ENCODE measurements around the gene USP3. TPM values are rescaled to one million over a fixed set of nuclear protein-coding genes. Genes with fewer than 3 reads are reported as not detected.

The USP3 gene
- total RNA-seq, 1 donor from 2014 or later = 83.2 TPM

DNA sequence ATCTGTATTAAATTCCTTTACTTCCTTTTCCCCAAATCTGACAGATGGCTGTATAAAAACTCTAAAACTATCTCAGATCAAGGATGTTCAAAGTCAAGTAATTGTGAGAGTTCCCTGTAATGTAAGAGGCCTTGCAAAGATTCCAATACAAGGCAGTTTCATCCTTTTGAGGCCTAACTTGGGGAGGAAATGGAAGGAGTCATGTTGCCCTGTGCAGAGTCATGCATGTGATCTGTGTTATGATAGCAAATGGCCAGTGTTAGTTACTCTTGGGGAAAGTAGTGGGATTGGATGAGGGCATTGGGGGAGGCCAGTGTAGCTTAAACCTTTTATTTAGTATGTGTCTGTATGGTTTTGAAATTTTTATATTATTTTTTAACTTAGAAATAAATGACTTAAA, 69.1 kb downstream of the USP3 start:
- DNase-seq (ENCODE audit: low read depth) = no peak
- TF ChIP-seq, protein P1, sequence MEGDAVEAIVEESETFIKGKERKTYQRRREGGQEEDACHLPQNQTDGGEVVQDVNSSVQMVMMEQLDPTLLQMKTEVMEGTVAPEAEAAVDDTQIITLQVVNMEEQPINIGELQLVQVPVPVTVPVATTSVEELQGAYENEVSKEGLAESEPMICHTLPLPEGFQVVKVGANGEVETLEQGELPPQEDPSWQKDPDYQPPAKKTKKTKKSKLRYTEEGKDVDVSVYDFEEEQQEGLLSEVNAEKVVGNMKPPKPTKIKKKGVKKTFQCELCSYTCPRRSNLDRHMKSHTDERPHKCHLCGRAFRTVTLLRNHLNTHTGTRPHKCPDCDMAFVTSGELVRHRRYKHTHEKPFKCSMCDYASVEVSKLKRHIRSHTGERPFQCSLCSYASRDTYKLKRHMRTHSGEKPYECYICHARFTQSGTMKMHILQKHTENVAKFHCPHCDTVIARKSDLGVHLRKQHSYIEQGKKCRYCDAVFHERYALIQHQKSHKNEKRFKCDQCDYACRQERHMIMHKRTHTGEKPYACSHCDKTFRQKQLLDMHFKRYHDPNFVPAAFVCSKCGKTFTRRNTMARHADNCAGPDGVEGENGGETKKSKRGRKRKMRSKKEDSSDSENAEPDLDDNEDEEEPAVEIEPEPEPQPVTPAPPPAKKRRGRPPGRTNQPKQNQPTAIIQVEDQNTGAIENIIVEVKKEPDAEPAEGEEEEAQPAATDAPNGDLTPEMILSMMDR (IDR thresholded peaks at IDR 0.05; ENCODE audit: insufficient read depth, low read length, severe bottlenecking) = no peak
- Histone ChIP-seq H3K4me3 (ENCODE audit: low read depth, low read length) (no peak overlapping the region), H3K36me3 (ENCODE audit: control insufficient read depth, insufficient read depth, low read length) (peaks cover 16% of the 10 kb centered on the region), H3K27me3 (ENCODE audit: control insufficient read depth, insufficient read depth, low read length) (no peaks in the 10 kb centered on the region)
- no peak for FAIRE-seq

DNA sequence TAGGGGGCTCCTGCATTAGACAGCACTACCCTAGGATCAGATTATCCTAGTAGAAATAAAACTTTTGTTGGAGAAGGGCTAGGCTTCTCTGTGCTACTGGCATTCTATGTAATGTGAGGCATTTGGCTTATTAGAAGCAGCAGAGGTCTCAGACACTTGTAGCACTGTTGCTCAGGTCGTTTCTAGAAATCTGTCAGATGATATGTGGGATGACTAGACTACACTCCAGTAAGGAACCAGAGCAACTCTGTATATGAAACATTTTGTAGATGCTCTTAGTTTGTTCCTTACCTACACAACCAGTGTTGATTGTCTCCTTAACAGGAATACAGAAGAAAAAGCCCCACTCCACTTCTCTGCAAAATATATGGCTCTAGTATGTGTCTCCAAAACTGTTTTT, 70.9 kb downstream of the USP3 start:
- Histone ChIP-seq H3K27me3 (ENCODE audit: control insufficient read depth, insufficient read depth, low read length) (no peaks in the 10 kb centered on the region), H3K4me3 (ENCODE audit: low read depth, low read length) (no peak overlapping the region), H3K36me3 (ENCODE audit: control insufficient read depth, insufficient read depth, low read length) (peaks cover 12% of the 10 kb centered on the region)
- DNase-seq (ENCODE audit: low read depth) (no peak), FAIRE-seq (no peak)
- TF ChIP-seq, protein P1 (IDR thresholded peaks at IDR 0.05; ENCODE audit: insufficient read depth, low read length, severe bottlenecking) = no peak

DNA sequence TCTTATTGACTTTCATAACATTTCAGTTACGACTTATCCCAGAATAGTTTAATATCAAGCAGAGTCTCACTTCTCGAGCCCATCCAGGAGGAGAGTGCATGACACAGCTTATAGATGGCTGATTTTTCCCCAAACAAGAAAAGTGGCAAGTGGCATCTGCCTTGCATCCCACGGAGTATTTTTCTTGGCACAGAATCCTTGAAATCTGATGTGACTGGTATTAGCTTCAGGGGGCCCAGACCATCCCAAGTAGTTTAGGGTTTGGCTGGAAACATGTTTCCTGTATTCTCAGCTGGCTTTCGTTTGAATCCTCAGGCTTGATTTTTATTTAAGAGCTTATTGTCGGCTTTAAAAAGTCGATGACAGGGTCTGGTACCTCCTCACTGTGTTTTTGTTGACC, 72.0 kb downstream of the USP3 start:
- peaks cover 8% of the 10 kb centered on the region for H3K36me3 ChIP-seq (ENCODE audit: control insufficient read depth, insufficient read depth, low read length)
- H3K27me3 ChIP-seq (ENCODE audit: control insufficient read depth, insufficient read depth, low read length) = no peaks in the 10 kb centered on the region
- no peak overlapping the region for H3K4me3 ChIP-seq (ENCODE audit: low read depth, low read length)
- TF ChIP-seq, protein P1 (IDR thresholded peaks at IDR 0.05; ENCODE audit: insufficient read depth, low read length, severe bottlenecking) = no peak
- DNase-seq (ENCODE audit: low read depth) = no peak
- FAIRE-seq = no peak

DNA sequence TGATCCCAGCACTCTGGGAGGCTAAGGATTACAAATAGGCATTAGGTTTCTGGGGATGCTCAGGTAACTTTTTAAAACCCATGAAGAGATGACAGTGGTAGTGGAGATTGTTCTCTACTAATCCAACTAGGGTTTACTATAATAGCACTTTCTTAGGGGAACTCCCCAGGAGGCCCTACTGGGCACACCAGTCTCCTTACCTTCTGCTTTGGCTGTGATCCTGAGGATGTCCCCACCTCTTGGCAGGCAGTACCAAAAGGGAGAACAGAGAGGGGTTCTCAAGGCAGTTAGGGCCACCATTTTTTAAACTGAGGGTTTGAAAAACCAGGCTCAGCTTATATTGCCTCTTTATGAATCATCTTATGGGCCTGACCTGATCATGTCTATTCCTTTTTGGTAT, 77.8 kb downstream of the USP3 start:
- Histone ChIP-seq H3K36me3 (ENCODE audit: control insufficient read depth, insufficient read depth, low read length) (peaks cover 6% of the 10 kb centered on the region), H3K4me3 (ENCODE audit: low read depth, low read length) (no peak overlapping the region), H3K27me3 (ENCODE audit: control insufficient read depth, insufficient read depth, low read length) (no peaks in the 10 kb centered on the region)
- TF ChIP-seq, protein P1 (IDR thresholded peaks at IDR 0.05; ENCODE audit: insufficient read depth, low read length, severe bottlenecking) = no peak
- FAIRE-seq (no peak), DNase-seq (ENCODE audit: low read depth) (no peak)

DNA sequence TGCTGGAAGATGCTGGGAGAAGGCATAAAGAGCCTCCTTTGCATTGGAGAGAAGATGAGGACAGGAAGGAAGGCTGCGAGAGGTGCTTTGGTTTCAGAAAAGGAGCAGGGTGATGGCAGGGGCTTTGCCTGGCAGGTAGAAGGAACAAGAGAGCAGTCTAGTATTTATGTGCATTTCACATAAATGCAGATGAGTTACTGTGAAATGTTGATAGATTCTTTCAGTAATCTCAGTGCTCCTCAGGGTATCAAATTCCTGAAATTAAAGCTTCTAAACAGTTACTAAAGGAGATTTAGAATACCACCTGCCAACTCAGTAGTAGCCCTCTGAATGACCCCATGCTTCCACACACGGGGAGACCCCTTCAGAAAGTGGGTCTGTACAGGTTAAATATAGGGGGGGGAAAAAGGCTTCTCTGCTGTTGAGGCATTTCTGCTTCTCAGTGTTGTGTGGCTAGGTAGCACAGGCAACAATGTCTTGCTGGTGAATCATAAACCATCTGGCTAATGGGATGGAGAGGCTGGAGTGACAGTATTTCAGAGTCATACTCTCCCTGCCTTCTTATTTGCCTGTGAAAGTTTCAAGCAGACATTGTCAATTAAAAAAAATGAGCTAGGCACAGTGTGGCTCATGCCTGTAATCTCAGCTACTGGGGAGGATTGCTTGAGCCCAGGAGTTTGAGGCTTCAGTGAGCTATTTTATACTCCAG, 78.5 kb downstream of the USP3 start:
- no peak for FAIRE-seq
- Histone ChIP-seq H3K4me3 (ENCODE audit: low read depth, low read length) (no peak overlapping the region), H3K36me3 (ENCODE audit: control insufficient read depth, insufficient read depth, low read length) (peaks cover 6% of the 10 kb centered on the region)

More for the DNA sequence above, 78.5 kb downstream of the USP3 start:
- TF ChIP-seq, protein P1 (IDR thresholded peaks at IDR 0.05; ENCODE audit: insufficient read depth, low read length, severe bottlenecking) = no peak
- H3K27me3 ChIP-seq (ENCODE audit: control insufficient read depth, insufficient read depth, low read length) = no peaks in the 10 kb centered on the region
- peak; percentile 77 for DNase-seq (ENCODE audit: low read depth)

Data from bronchial epithelial cell (primary cell).